Measurements from ENCODE around the gene DNAI4.
"Not testable (repeated sequence)": the region's sequence is repeated elsewhere in the genome, so short reads cannot be mapped to it uniquely, and the experiment has no call there.

The DNAI4 gene

DNA sequence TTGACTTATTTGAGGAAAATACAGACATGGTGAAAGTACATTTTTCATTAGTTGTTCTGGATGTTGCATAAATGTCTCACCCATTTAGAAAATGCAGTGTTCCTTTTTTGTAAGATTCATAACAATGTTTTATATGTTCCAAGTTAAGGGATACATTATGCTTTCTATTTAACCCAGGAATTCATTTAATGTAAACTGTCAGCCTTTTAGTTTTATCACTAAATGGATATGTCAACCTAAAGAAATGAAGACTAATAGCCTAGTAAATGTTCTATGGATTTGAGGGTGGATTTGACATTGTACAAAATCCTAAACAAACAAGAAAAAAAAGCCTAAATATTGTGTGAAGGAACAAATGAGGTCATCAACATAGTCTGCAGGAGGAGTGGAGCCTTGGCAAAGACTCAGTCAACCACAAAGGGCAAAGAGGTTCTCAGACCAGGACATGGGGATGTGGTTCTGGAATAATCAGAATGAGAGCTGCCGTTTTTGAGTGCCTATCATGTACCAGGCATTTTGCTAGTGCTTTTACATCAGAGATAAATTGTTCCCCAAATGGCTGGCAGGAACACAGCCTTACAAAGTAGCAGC lies 114.8 kb downstream of the DNAI4 start:
- DNase-seq: no peak

GRCh38 chr1:66809245-66809644 lies 115.4 kb downstream of the DNAI4 start:
- DNase-seq: no peak

GRCh38 chr1:66795839-66796238 lies 128.8 kb downstream of the DNAI4 start:
- not testable (repeated sequence) for DNase-seq

GRCh38 chr1:66791621-66792610 lies 132.7 kb downstream of the DNAI4 start:
- DNase-seq: no peak

DNA sequence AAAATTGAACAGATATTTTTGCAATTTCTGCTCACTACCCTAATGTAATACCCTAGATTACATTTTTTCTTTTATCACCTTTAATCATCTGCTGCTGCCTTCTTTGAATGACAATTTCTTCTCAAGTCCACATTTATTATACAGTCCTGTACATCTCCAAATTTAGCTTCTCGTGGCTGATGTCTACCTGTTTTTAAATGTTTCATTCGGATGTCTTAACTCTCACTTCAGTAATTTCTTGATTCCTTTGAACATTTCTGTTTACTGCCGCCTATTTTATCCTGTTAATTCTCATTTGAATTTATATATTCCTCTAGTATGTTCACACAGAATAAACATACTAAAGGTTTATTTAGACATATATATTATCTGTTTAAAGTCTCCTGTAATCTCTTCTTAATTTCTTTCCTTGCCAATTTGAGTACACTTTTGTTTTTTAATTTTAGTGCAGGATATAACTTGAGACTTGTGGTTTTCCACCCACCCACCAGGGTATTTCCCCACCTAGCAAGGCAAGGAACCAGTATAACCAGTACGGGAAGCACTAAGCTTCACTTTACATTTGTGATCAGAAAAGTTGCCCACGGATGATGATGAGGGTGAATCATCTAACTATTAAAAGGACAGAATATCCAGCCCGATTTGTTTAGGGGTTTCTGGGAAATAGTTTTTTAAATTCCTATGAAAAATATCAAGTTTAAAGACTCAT lies 136.3 kb downstream of the DNAI4 start:
- no peak for DNase-seq

GRCh38 chr1:66787641-66788040 lies 137.0 kb downstream of the DNAI4 start:
- no peak for DNase-seq

- DNase-seq: not testable (repeated sequence)
These were observed 138.9 kb downstream of the DNAI4 start for GRCh38 chr1:66785800-66786199.

- no peak for DNase-seq
These were observed 145.1 kb downstream of the DNAI4 start for GRCh38 chr1:66779475-66780078.

GRCh38 chr1:66778969-66779368 lies 145.7 kb downstream of the DNAI4 start:
- DNase-seq: no peak

- DNase-seq: no peak
These were observed 146.4 kb downstream of the DNAI4 start for GRCh38 chr1:66778266-66778665.

DNA sequence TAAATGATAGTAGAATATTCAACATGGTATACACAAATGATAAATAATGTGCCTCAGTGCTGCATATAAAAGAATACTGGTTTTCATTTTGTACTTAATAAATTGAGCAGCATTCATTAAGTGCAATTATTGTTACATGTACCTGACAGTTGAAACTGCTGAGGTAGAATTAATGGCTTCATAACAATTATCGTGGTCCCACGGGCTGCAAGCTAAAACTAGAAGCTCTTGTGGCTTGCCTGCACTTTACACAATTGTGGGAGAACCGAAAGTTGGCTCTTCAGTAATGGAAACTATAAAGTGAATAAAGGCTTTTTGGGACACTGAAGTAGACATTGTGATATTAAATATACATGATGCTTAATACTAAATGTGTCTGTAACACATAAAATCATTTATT lies 146.8 kb downstream of the DNAI4 start:
- no peak for DNase-seq

- no peak for DNase-seq
These were observed 149.0 kb downstream of the DNAI4 start for GRCh38 chr1:66775646-66776045.

GRCh38 chr1:66774438-66774837 lies 150.2 kb downstream of the DNAI4 start:
- DNase-seq: no peak

- no peak for DNase-seq
These were observed 151.4 kb downstream of the DNAI4 start for GRCh38 chr1:66773227-66773626.

DNA sequence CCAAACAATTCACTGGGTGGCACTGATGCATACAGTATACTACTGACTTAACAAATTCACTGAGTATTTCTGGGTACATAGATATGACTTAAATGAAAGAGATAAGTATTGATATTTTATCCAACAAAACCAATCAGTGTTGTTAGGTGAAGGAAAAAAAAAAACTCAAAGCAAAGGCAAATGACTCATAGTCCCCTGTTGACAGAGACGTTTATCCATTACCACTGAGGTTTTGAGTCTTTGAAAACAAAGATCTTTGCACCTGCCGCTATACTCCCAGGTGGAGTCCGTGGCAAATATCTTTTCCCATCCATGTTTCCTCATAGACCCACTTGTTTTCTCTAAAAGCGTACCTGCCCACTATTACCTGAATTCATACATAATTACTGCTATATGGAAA lies 154.0 kb downstream of the DNAI4 start:
- DNase-seq: no peak

DNA sequence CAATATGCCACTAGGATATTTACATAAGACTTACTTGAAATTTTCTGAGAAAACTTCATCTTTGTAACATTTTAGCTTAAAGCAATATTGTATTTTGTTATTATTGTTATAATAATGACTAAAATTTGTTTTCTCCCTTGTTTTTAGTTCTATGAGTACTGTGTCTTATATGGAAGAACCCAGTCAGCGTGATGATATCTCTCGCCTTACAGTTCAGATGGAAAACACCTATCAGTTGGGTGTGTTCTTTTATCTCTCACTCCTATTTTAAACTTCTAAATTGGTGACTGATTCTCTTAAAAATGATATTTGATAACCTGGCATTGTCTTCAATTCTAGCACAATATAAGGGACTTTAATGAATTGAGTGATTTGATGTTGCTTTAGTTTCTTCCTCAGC lies 154.4 kb downstream of the DNAI4 start:
- no peak for DNase-seq

GRCh38 chr1:66769512-66770229 lies 155.0 kb downstream of the DNAI4 start:
- DNase-seq: no peak

DNA sequence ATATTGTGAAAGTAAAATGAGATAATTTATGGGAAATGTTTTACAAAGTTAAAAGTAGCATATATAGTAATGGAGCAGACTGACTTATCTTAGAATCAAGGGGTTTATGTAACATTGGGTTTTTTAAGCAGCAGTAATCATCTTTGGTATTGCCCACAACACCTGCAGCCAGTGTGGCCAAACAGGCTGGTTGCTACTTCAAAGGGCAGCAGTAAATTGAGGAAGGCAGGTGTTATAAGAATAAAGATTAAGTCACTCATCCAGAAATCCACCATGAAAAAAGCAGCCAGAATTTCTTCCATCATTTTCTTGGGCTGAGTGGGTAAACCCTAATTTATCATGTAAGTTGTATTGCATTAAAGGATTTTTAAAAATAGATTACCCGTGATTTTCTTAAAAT lies 155.7 kb downstream of the DNAI4 start:
- DNase-seq: no peak

- DNase-seq: no peak
These were observed 157.0 kb downstream of the DNAI4 start for GRCh38 chr1:66767626-66768025.

GRCh38 chr1:66764994-66765578 lies 159.6 kb downstream of the DNAI4 start:
- peak in 1 of 2 experiments; percentile 43 for DNase-seq

Data from NCI-H524 (cell line).